Epithelial cell of esophagus (primary cell): ENCODE results near the gene HSF5.

Source experiments
- DNase-seq: peaks from one replicate; pipeline ENCODE4 v3.0.0; 2010; ENCODE audit warnings: low read depth
- H3K4me3 ChIP-seq: 2 replicates; pipeline ENCODE4 v1.5.1; 2011; ENCODE audit warnings: mild to moderate bottlenecking, low read length, control low read depth
- CTCF ChIP-seq: IDR thresholded peaks from 2 replicates; pipeline ENCODE4 v1.5.1; 2011; ENCODE audit warnings: low read depth, mild to moderate bottlenecking, low read length, control low read depth, inconsistent platforms; ENCODE audit not compliant: insufficient read depth; ENCODE audit errors: missing control alignments

HSF5 gene

GRCh38 chr17:58415371-58416055 lies 72.7 kb downstream of the HSF5 start:
- no peak for DNase-seq
- H3K4me3 ChIP-seq, result peak overlapping the region; percentile 75
- peak; percentile 14 for TF ChIP-seq CTCF

- no peak for TF ChIP-seq CTCF
- peak overlapping the region; percentile 75 for H3K4me3 ChIP-seq
- peak; percentile 50 for DNase-seq
Observed at GRCh38 chr17:58414596-58414997, 73.6 kb downstream of the HSF5 start.

GRCh38 chr17:58413684-58414083 lies 74.5 kb downstream of the HSF5 start:
- DNase-seq, result no peak
- TF ChIP-seq CTCF, result no peak
- peak overlapping the region; percentile 75 for H3K4me3 ChIP-seq

GRCh38 chr17:58412961-58413586 lies 75.1 kb downstream of the HSF5 start:
- DNase-seq, result peak; percentile 50
- no peak for TF ChIP-seq CTCF
- peak overlapping the region; percentile 75 for H3K4me3 ChIP-seq

GRCh38 chr17:58412064-58412703 lies 76.0 kb downstream of the HSF5 start:
- TF ChIP-seq CTCF, result no peak
- DNase-seq, result no peak
- no peak overlapping the region for H3K4me3 ChIP-seq

GRCh38 chr17:58411408-58411894 lies 76.8 kb downstream of the HSF5 start:
- DNase-seq, result peak; percentile 81
- no peak for TF ChIP-seq CTCF
- H3K4me3 ChIP-seq, result no peak overlapping the region
